Cardiac fibroblast (primary cell): Measurements from ENCODE around the gene MRC1.

Source experiments
- DNase-seq, 2 donors: peaks; one replicate each; pipeline versions ENCODE4 v3.0.0 to v3.0.0-alpha.2; 2010; ENCODE audit warnings: low read depth in 2 of 2
- H3K4me3 ChIP-seq, 2 donors: replicated peaks in 1 of 2; 1 replicate in 1 of 2; 2 replicates in 1 of 2; pipeline ENCODE4 v1.5.1; 2011; ENCODE audit warnings: low read depth in 2 of 2, low read length in 2 of 2, mild to moderate bottlenecking in 2 of 2, moderate library complexity in 1 of 2
- CTCF ChIP-seq: IDR thresholded peaks from one replicate; pipeline ENCODE4 v1.5.1; 2011; ENCODE audit warnings: low read depth, mild to moderate bottlenecking, low read length, inconsistent platforms

Gene MRC1

GRCh38 chr10:17877121-17877520, 68.0 kb downstream of the MRC1 start:
- H3K4me3 ChIP-seq, result no peak overlapping the region
- no peak for DNase-seq
- TF ChIP-seq CTCF, result no peak

DNA sequence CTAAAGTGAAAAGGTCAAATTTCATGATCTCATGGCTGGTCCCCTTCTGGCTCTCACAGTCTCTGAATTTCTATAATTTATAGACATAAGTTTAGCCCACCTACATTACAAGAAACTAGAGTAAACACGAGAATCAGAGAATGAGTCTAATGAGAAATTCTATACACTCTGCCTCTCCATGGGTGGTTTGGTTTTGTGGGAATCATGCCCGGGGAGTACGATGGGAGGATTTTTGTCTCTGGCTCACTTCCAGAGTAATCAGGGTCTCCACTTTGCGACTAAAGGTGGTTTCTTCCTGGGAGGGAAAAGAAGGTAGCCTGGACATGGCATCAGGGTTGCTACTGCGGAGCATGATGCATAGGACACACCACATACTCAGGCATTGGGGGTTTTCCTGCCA, 69.7 kb downstream of the MRC1 start:
- DNase-seq, result no peak
- H3K4me3 ChIP-seq, result no peak overlapping the region
- no peak for TF ChIP-seq CTCF

GRCh38 chr10:17880601-17881000, 71.5 kb downstream of the MRC1 start:
- no peak overlapping the region for H3K4me3 ChIP-seq
- no peak for DNase-seq
- no peak for TF ChIP-seq CTCF

GRCh38 chr10:17882557-17882956, 73.4 kb downstream of the MRC1 start:
- TF ChIP-seq CTCF, result no peak

DNA sequence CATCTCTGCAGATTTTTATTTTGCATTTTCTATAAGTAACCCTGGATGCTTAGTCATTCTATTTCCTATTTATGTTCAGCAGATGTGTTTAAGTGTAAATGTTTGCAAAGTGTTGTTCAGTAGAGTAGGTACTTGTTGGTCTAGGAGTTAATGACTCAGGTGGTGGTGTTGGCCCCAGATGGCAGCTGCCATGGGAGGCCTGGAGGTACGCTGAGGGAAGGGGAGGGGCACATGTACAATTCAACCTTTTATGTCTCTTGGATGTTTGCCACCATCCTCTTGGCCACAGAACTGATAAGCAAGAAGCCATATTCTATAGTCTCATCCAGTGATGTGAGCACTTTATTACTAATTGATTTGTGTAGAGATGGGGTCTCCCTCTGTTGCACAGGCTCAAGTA, 74.5 kb downstream of the MRC1 start:
- no peak for DNase-seq
- H3K4me3 ChIP-seq, result no peak overlapping the region
- TF ChIP-seq CTCF, result no peak

More at GRCh38 chr10:17882557-17882956, 73.4 kb downstream of the MRC1 start:
- DNase-seq, result peak in 1 of 2 donors; percentile 56
- H3K4me3 ChIP-seq, result no peak overlapping the region

GRCh38 chr10:17888189-17888588, 79.0 kb downstream of the MRC1 start:
- no peak for DNase-seq
- H3K4me3 ChIP-seq, result no peak overlapping the region
- no peak for TF ChIP-seq CTCF

DNA sequence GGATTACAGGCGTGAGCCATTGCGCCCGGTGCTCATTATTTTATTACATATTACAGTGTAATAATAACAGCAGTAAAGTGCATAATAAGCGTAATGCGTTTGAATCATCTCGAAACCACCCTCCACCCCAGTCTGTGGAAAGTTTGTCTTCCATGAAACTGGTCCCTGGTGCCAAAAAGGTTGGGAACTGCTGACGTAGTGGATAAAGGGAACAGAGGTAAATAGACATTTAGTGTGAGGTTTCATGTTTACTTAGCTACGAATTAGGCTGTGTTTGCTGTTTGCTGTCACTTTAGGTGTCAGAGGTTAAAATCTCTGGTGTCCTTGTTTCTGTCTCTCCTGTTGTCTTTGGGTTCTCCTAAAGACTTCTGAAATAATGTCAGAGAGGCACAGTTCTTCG, 82.3 kb downstream of the MRC1 start:
- TF ChIP-seq CTCF, result no peak
- H3K4me3 ChIP-seq, result no peak overlapping the region
- DNase-seq, result no peak
